Body of pancreas (tissue), 4 donors: ENCODE results near the gene ALKBH7. TPM values are rescaled to one million over a fixed set of nuclear protein-coding genes. Genes with fewer than 3 reads are reported as not detected.

ENCODE experiments used
- ATAC-seq: fragments of 150-250 bp; one replicate; pipeline ENCODE4 v1.9.1; 2016
- DNase-seq, 4 donors: peaks; one replicate each; pipeline ENCODE4 v3.0.0-alpha.2; 2019
- H3K27ac ChIP-seq, 4 donors: fragments of 200-600 bp; sonication (generic); 1 replicate in 3 of 4; 2 replicates in 1 of 4; pipeline versions ENCODE4 v1.5.1 to v1.6.1; 2016 to 2019; ENCODE audit warnings: mild to moderate bottlenecking in 1 of 4, mixed read lengths in 1 of 4, moderate library complexity in 1 of 4
- H3K27me3 ChIP-seq, 2 donors: fragments of 200-600 bp; sonication (generic); one replicate each; pipeline ENCODE4 v1.6.0; 2016; ENCODE audit warnings: mild to moderate bottlenecking in 1 of 2
- H3K36me3 ChIP-seq, 2 donors: fragments of 200-600 bp; sonication (generic); replicated peaks in 1 of 2; 2 replicates each; pipeline ENCODE4 v1.5.1; 2016; ENCODE audit warnings: low read depth in 2 of 2; ENCODE audit not compliant: insufficient read depth in 1 of 2
- H3K4me1 ChIP-seq: fragments of 200-600 bp; sonication (generic); one replicate; pipeline ENCODE4 v1.6.0; 2016
- H3K4me3 ChIP-seq, 2 donors: fragments of 200-600 bp; sonication (generic); 1 replicate in 1 of 2; 2 replicates in 1 of 2; pipeline ENCODE4 v1.5.1; 2016 to 2019
- H3K9me3 ChIP-seq, 3 donors: fragments of 200-600 bp; sonication (generic); 1 replicate in 2 of 3; 2 replicates in 1 of 3; pipeline ENCODE4 v1.5.1; 2016
- POLR2A ChIP-seq, 3 donors: fragments of 450-650 bp; IDR thresholded peaks; one replicate each; pipeline ENCODE4 v1.6.1; 2016; ENCODE audit warnings: antibody characterized with exemption in 3 of 3, mild to moderate bottlenecking in 2 of 3
- WGBS, 2 donors: methylation state at CpG; one replicate each; pipeline ENCODE4 v1.1.5; 2017; 5-methylcytosine and 5-hydroxymethylcytosine counted together
- intact Hi-C: fragments of 100-400 bp; cut with DNase I; formaldehyde crosslinking; loops from one replicate; pipeline ENCODE4 v1.15.1; 2023
- total RNA-seq, 2 donors: library from RNA; depleted of rRNA; stranded (reverse); fragments of >200 nt; gene quantifications; one replicate each; pipeline ENCODE4 v1.1.0, GENCODE V29; 2016
- TF ChIP-seq, protein P1 (sequence below), 7 experiments: fragments of 450-650 bp in 4 of 7; fragments of 200-600 bp in 3 of 7; sonication (generic) in 3 of 7; IDR thresholded peaks; one replicate each; pipeline ENCODE4 v1.5.1; 2016 to 2019; ENCODE audit warnings: antibody characterized with exemption in 7 of 7

ALKBH7 gene
- total RNA-seq, 2 donors from 2014 or later, result 41.2 to 64.6 TPM

DNA sequence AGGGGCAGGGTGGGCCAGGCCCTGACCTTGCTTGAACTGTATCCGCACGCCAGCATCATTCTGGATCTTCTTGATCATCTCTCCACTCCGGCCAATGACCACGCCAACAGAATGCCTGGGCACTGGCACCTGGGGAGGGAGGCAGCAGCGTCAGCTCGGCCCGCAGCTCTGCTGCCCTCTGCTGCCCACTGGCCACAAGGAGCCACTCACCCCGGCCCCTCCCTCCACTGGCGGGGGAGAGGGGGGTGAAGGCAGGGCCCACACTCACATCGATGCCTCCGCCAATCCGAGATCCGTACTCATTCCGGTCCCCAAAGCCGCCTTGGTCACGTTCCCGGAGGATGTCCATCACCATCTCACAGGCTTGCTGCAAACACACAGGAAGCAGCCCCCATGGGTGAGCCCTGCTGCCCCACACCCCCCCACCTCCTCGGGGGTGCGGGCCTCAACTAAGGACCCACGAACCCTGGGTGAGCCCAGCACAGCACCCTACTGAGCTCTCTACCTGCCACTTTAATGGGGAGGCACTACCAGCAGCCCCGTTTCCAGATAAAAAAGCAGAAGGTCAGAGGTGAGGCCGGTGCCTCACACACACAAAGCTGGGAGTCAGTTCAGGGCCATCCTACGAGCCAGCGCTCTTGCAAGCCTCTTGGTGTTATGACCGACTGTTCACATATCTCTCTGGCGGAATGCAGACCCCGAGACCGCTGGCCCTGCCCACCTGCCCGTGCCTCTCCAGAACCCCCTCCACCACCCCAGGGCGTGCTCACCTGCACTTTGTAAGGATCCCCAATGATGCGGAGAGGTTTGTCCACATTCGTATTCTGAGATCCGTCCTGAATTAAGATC is 45.3 kb downstream of the ALKBH7 start:
- TF ChIP-seq POLR2A (IDR thresholded peaks at IDR 0.05), result no peak
- TF ChIP-seq, protein P1, sequence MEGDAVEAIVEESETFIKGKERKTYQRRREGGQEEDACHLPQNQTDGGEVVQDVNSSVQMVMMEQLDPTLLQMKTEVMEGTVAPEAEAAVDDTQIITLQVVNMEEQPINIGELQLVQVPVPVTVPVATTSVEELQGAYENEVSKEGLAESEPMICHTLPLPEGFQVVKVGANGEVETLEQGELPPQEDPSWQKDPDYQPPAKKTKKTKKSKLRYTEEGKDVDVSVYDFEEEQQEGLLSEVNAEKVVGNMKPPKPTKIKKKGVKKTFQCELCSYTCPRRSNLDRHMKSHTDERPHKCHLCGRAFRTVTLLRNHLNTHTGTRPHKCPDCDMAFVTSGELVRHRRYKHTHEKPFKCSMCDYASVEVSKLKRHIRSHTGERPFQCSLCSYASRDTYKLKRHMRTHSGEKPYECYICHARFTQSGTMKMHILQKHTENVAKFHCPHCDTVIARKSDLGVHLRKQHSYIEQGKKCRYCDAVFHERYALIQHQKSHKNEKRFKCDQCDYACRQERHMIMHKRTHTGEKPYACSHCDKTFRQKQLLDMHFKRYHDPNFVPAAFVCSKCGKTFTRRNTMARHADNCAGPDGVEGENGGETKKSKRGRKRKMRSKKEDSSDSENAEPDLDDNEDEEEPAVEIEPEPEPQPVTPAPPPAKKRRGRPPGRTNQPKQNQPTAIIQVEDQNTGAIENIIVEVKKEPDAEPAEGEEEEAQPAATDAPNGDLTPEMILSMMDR (IDR thresholded peaks at IDR 0.05), result peak in 6 of 7 experiments; percentile 11 to 42 (median 25)
- Histone ChIP-seq H3K36me3 (peaks cover 33 to 42% of the 10 kb centered on the region in 2 donors), H3K27me3 (no peaks in the 10 kb centered on the region), H3K27ac (no peak overlapping the region), H3K4me3 (no peak overlapping the region), H3K9me3 (no peaks in the 10 kb centered on the region), H3K4me1 (peaks cover 7% of the 10 kb centered on the region)
- intact Hi-C loops, result no loop called here
- ATAC-seq (peak; percentile 41), DNase-seq (peak in 3 of 4 donors; percentile 31 to 45 (median 41))
- WGBS, 2 donors, result 64 to 76% methylated on average over 12 to 28 of the region's 33 CpGs

DNA sequence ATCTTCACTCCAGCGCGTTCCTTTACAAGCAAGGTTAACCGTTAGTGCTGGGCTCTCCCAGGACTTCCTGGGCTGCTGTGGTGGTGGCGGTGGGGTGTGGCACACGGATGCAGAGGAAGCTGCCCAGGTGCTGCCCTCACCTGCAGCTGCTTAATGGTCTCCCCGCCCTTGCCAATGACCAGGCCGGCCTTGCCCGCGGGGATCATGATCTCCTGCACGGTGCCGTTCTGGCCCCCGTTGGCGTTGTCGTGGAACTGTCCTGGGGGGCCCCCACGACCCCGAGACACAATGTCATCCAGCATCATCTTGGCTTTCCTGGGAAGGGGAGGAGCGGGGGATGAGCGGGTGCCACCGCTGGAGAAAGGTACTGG is 46.0 kb downstream of the ALKBH7 start:
- H3K36me3 ChIP-seq, result peaks cover 33 to 42% of the 10 kb centered on the region in 2 donors
- H3K27me3 ChIP-seq, result no peaks in the 10 kb centered on the region
- 91 to 96% methylated on average over 5 to 15 of the region's 19 CpGs for WGBS, 2 donors

DNA sequence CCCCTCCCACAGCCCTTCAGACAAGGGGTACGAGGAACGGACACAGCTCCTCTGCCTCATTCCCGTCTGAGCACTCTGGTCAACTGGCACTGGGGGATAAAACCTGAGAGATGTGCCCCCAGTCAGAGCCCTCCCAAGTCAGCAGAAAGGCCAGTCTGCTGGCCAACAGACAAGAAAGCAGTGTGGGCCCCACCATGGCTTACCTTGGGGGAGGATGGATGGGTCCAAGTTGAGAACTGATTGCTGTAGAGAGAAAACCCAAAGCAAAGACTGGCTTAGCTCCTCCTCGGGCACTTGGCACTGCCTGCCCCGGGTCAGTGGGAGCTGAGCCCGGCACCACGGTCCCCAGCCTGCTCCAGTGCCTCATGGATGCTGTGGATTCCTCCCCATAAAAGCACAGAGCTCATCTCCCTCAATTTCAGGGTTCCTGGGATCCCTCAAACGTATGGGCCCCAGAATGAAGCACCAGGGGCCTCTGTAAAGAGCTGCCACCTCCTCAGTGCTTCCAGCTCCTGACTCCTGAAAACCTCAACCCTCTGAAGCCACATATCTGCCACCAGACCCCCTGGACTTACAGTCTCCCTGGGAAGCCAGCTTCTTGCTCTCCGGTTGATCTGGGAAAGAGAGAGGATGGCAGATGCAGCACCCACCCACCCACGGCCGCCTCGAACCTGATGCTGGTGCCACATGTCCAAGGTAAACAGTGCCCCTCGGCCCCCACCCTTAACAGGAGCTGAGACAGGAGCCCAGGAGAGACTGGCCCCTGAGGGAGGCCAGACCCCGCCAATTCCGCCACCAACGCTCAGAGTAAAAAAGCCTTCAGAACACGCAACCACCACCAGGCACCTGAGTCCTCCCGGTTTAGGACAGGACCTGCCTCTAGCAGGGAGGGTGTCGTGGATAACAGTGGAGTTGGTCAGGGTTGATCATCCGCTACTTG is 48.8 kb downstream of the ALKBH7 start:
- no peak overlapping the region for H3K27ac ChIP-seq
- H3K9me3 ChIP-seq, result no peaks in the 10 kb centered on the region
- no peak for TF ChIP-seq POLR2A (IDR thresholded peaks at IDR 0.05)
- TF ChIP-seq, protein P1 (IDR thresholded peaks at IDR 0.05), result no peak
- 69 to 79% methylated on average over 13 to 20 of the region's 20 CpGs for WGBS, 2 donors
- no peak for ATAC-seq
- peaks cover 19% of the 10 kb centered on the region for H3K4me1 ChIP-seq
- DNase-seq, result no peak
- H3K27me3 ChIP-seq, result no peaks in the 10 kb centered on the region
- intact Hi-C loops, result no loop called here
- H3K36me3 ChIP-seq, result peaks cover 16 to 27% of the 10 kb centered on the region in 2 donors
- no peak overlapping the region for H3K4me3 ChIP-seq

More for the DNA sequence above, 46.0 kb downstream of the ALKBH7 start:
- no peak for DNase-seq
- TF ChIP-seq, protein P1 (IDR thresholded peaks at IDR 0.05), result no peak
- no peak for TF ChIP-seq POLR2A (IDR thresholded peaks at IDR 0.05)
- Histone ChIP-seq H3K4me1 (peaks cover 13% of the 10 kb centered on the region), H3K4me3 (no peak overlapping the region), H3K27ac (no peak overlapping the region), H3K9me3 (no peaks in the 10 kb centered on the region)
- ATAC-seq, result no peak
- intact Hi-C loops, result no loop called here

DNA sequence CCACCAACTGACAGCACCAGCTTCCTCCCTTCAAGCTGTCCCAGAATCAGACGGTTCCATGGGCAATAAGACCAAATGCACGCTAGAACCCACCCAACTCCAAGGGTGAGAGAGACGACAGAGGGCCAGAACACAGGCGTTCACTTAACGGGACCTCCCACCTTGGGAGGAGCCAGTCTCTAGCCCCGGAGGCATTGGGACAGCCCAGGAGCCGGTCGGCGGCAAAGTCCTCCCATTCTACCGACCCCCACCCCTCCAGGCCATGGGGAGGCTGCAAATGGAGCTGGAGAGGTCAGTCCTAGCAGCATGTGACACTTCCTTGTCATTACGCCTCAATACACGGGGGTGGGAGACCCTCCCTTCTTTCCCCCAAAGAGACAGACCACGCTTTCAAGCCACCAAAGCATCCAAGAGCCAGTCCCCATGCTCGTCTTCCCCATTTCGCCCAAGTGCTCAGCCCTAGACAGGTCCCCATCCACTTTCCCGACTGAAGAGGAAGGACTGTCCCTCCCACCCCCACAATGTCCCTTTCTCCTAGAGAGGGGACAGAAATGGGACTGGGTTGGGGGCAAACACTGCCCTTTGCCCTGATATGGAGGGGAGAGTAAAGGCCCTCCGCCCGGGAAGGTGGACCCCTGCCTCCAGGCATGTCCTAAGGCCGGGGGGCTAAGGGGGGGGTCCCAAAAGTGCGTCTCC is 51.1 kb downstream of the ALKBH7 start:
- Histone ChIP-seq H3K9me3 (no peaks in the 10 kb centered on the region), H3K27ac (peak overlapping the region in 3 of 4 donors; percentile 53 to 68 (median 58)), H3K4me3 (peak overlapping the region; percentile 42 to 72), H3K36me3 (peaks cover 1 to 6% of the 10 kb centered on the region in 2 donors), H3K4me1 (peaks cover 19% of the 10 kb centered on the region), H3K27me3 (no peaks in the 10 kb centered on the region)
- intact Hi-C loops, result no loop called here
- TF ChIP-seq, protein P1 (IDR thresholded peaks at IDR 0.05), result no peak
- TF ChIP-seq POLR2A (IDR thresholded peaks at IDR 0.05), result no peak
- 1 to 2% methylated on average over 15 to 19 of the region's 20 CpGs for WGBS, 2 donors
- ATAC-seq (no peak), DNase-seq (peak in 2 of 4 donors; percentile 32 to 34)
